Ovary (tissue), 9 donors: ENCODE data around the gene SGTA. TPM values are rescaled to one million over a fixed set of nuclear protein-coding genes. Genes with fewer than 3 reads are reported as not detected.

Source experiments
- DNase-seq, 5 donors: peaks; one replicate each; pipeline ENCODE4 v3.0.0-alpha.2; 2019 to 2020
- H3K27ac ChIP-seq, 2 donors: fragments of 200-600 bp; one replicate each; pipeline versions ENCODE4 v1.5.1 to v1.8.0; 2019 to 2022
- H3K27me3 ChIP-seq: fragments of 200-600 bp; one replicate; pipeline ENCODE4 v1.8.0; 2022
- H3K36me3 ChIP-seq: fragments of 200-600 bp; sonication (generic); one replicate; pipeline ENCODE4 v1.5.1; 2019
- H3K4me1 ChIP-seq: one replicate; pipeline ENCODE4 v1.8.1; 2013; ENCODE audit warnings: mild to moderate bottlenecking, moderate library complexity; ENCODE audit not compliant: insufficient read depth
- H3K4me3 ChIP-seq: fragments of 200-600 bp; sonication (generic); one replicate; pipeline ENCODE4 v1.5.1; 2017
- H3K9me3 ChIP-seq, 2 donors: fragments of 200-600 bp in 1 of 2; sonication (generic) in 1 of 2; one replicate each; pipeline versions ENCODE4 v1.5.1 to v1.8.1; 2013 to 2019; ENCODE audit warnings: mild to moderate bottlenecking in 1 of 2, moderate library complexity in 1 of 2
- CTCF ChIP-seq, 3 donors: fragments of 450-650 bp in 2 of 3; fragments of 200-600 bp in 1 of 3; IDR thresholded peaks; one replicate each; pipeline versions ENCODE4 v1.5.1 to v1.8.0; 2016 to 2022; ENCODE audit warnings: antibody characterized with exemption in 3 of 3, mild to moderate bottlenecking in 1 of 3
- EP300 ChIP-seq: sonication (generic); formaldehyde crosslinking; IDR thresholded peaks from one replicate; pipeline ENCODE4 v1.6.1; 2017; ENCODE audit warnings: antibody characterized with exemption
- POLR2A ChIP-seq: fragments of 450-650 bp; IDR thresholded peaks from one replicate; pipeline ENCODE4 v1.6.1; 2017; ENCODE audit warnings: antibody characterized with exemption, mild to moderate bottlenecking, moderate library complexity
- WGBS, 3 donors: extraction: QIAGEN DNeasy Blood & Tissue Kit in 1 of 3; methylation state at CpG; one replicate each; pipeline versions ENCODE4 v1.1.5 to v1.1.7; 2013 to 2017; 5-methylcytosine and 5-hydroxymethylcytosine counted together
- intact Hi-C, 4 donors: fragments of 100-400 bp; cut with DNase I; formaldehyde crosslinking; loops; one replicate each; pipeline versions ENCODE4 v1.11.0 to v1.15.1; 2022 to 2023
- polyA plus RNA-seq, 2 donors: library from polyadenylated mRNA; stranded (reverse); fragments of 200-250 nt in 1 of 2; fragments of 350-450 nt in 1 of 2; fragmentation: Illumina TruSeq in 1 of 2; extraction: RNeasy Lipid Tissue Mini Kit (QIAGEN cat#74804) in 1 of 2; gene quantifications; one replicate each; pipeline ENCODE4 v1.2.3, GENCODE V29; 2013 to 2014
- total RNA-seq, 7 donors: library from RNA; depleted of rRNA in 2 of 7; stranded (reverse); fragments of >200 nt in 2 of 7; fragmentation: NEBNext Ultra II Directional in 3 of 7; extraction: Animal tissue kit (Norgen Biotek cat#: 25700) in 3 of 7; gene quantifications; one replicate each; pipeline versions ENCODE4 v1.1.0 to v1.2.4, GENCODE V29; 2016 to 2023
- donor health status: DM: no; HTN: no; CAD: no; lungs with moderate emphysema.
- donor health status: DM: no; HTN: no; CAD: no.
- donor health status: Bipolar disorder and iron deficiency.
- donor health status: DM: yes; HTN: yes; CAD: no.
- donor health status: DM: no; HTN: no; CAD: no.
- donor health status: DM: yes; HTN: yes; CAD: no.

Gene SGTA
- total and polyA plus RNA-seq, 9 donors, result 27.0 to 65.5 (median 53.4) TPM

GRCh38 chr19:2758601-2759313, 24.3 kb downstream of the SGTA start:
- 89 to 93% (median 92%) methylated on average over 17 of the region's 17 CpGs for WGBS, 3 donors
- no peak overlapping the region for H3K4me3 ChIP-seq
- no peaks in the 10 kb centered on the region for H3K36me3 ChIP-seq
- no peaks in the 10 kb centered on the region for H3K9me3 ChIP-seq
- H3K27ac ChIP-seq, result no peak overlapping the region
- intact Hi-C loops, result no loop called here
- H3K27me3 ChIP-seq, result no peaks in the 10 kb centered on the region
- DNase-seq, result no peak
- H3K4me1 ChIP-seq, result no peaks in the 10 kb centered on the region
- TF ChIP-seq EP300 (no peak), POLR2A (no peak), CTCF (IDR thresholded peaks at IDR 0.05) (no peak)

GRCh38 chr19:2756921-2757881, 25.9 kb downstream of the SGTA start:
- no peak for DNase-seq
- 91 to 93% (median 92%) methylated on average over 48 of the region's 48 CpGs for WGBS, 3 donors
- Histone ChIP-seq H3K9me3 (no peaks in the 10 kb centered on the region), H3K4me1 (no peaks in the 10 kb centered on the region), H3K27me3 (no peaks in the 10 kb centered on the region), H3K27ac (no peak overlapping the region), H3K36me3 (no peaks in the 10 kb centered on the region), H3K4me3 (no peak overlapping the region)
- intact Hi-C loops, result no loop called here
- TF ChIP-seq EP300 (no peak), POLR2A (no peak), CTCF (IDR thresholded peaks at IDR 0.05) (no peak)

DNA sequence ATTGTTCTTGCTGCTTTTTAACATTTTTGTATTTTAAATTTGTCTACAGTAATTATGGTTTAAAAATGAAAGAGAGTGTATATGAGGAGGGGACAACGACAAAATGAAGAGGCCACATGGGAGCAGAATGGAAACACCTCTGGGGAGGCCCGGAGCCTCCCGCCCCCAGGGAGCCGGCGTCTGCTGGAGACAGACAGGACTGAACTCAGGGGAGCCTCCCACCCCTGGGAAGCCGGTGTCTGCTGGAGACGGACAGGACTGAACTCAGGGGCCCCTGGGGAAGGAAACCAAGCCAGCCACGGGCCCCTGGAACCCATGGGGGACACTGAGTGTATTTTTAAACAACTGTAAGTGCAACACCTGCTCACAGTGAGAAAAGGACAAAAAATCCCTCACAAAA, 26.6 kb downstream of the SGTA start:
- no peaks in the 10 kb centered on the region for H3K4me1 ChIP-seq
- no peaks in the 10 kb centered on the region for H3K27me3 ChIP-seq
- intact Hi-C loops, result no loop called here
- no peak for DNase-seq
- no peak overlapping the region for H3K27ac ChIP-seq
- 78 to 88% (median 82%) methylated on average over 8 of the region's 8 CpGs for WGBS, 3 donors
- H3K4me3 ChIP-seq, result no peak overlapping the region
- TF ChIP-seq CTCF (IDR thresholded peaks at IDR 0.05), result no peak
- TF ChIP-seq EP300, result no peak
- TF ChIP-seq POLR2A, result no peak
- no peaks in the 10 kb centered on the region for H3K9me3 ChIP-seq
- H3K36me3 ChIP-seq, result no peaks in the 10 kb centered on the region

- H3K36me3 ChIP-seq, result no peaks in the 10 kb centered on the region
- intact Hi-C loops, result no loop called here
- no peaks in the 10 kb centered on the region for H3K4me1 ChIP-seq
These were observed 27.3 kb downstream of the SGTA start for GRCh38 chr19:2755811-2756210.

More at GRCh38 chr19:2755811-2756210, 27.3 kb downstream of the SGTA start:
- no peak for DNase-seq
- Histone ChIP-seq H3K27me3 (no peaks in the 10 kb centered on the region), H3K4me3 (no peak overlapping the region), H3K27ac (no peak overlapping the region), H3K9me3 (no peaks in the 10 kb centered on the region)
- 80 to 89% (median 88%) methylated on average over 16 of the region's 16 CpGs for WGBS, 3 donors
- TF ChIP-seq CTCF (IDR thresholded peaks at IDR 0.05), result no peak
- no peak for TF ChIP-seq EP300
- TF ChIP-seq POLR2A, result no peak
